ENCODE measurements around the gene ZNF678. TPM values are rescaled to one million over a fixed set of nuclear protein-coding genes. Genes with fewer than 3 reads are reported as not detected.
"Not testable (repeated sequence)": the region's sequence is repeated elsewhere in the genome, so short reads cannot be mapped to it uniquely, and the experiment has no call there.

The ZNF678 gene
- total and polyA plus RNA-seq, 2 experiments from 2014 or later = 0.86 to 1.7 TPM

DNA sequence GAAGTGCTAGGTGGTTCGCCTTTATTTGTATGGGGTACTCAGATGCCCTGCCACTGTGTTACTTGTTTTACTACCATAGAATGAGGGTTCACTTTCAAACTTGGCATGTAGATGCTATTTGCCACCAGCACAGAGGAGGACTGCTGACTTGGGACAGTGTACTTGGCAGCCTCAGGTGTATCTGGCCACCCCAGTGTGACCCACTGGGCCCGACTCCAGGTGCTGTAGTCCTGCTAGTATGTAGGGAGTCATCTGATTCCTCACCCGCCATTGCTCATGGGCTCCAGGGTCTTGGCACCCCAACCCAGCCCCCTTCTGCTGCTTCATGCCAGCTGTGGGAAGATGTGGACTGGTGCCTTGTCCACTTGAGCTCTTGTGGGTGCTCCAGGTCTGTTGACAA lies 40.0 kb downstream of the ZNF678 start:
- H3K9ac ChIP-seq = no peak overlapping the region
- H3K9me2 ChIP-seq (ENCODE audit: insufficient read depth) = no peaks in the 10 kb centered on the region
- no peaks in the 10 kb centered on the region for H3F3A ChIP-seq (ENCODE audit: insufficient read depth)
- in situ Hi-C loops (cut with MboI) = no loop called here
- H3K4me3 ChIP-seq = no peak overlapping the region
- no peaks in the 10 kb centered on the region for H3K36me3 ChIP-seq (ENCODE audit: low read depth)
- H3K27ac ChIP-seq = no peak overlapping the region
- TF ChIP-seq EZH2 (IDR thresholded peaks at IDR 0.05; ENCODE audit: insufficient read depth, poor library complexity, severe bottlenecking) (no peak), EZH2phosphoT487 (IDR thresholded peaks at IDR 0.05; ENCODE audit: insufficient read depth, low read depth) (no peak)
- DNase-seq = no peak
- 0 out of 2 replicates have a peak, but pooled peaks cover 5% of the 10 kb centered on the region for H3K79me2 ChIP-seq (ENCODE audit: insufficient read depth)
- H3K27me3 ChIP-seq (replicated peaks; ENCODE audit: insufficient read depth) = no peaks in the 10 kb centered on the region
- H3K4me2 ChIP-seq (ENCODE audit: unreplicated experiment) = no peak overlapping the region
- H3K4me1 ChIP-seq (ENCODE audit: insufficient read depth) = no peaks in the 10 kb centered on the region
- 85 to 96% methylated on average over 2 to 3 of the region's 3 CpGs for WGBS, 2 experiments (ENCODE audit: low coverage in 1 of 2, low lambda C conversion rate in 2 of 2, missing lambda C conversion rate in 2 of 2)
- no peaks in the 10 kb centered on the region for H4K20me1 ChIP-seq (ENCODE audit: insufficient read depth)
- no peak overlapping the region for H2AFZ ChIP-seq
- H3K9me3 ChIP-seq (ENCODE audit: low read depth) = no peaks in the 10 kb centered on the region

DNA sequence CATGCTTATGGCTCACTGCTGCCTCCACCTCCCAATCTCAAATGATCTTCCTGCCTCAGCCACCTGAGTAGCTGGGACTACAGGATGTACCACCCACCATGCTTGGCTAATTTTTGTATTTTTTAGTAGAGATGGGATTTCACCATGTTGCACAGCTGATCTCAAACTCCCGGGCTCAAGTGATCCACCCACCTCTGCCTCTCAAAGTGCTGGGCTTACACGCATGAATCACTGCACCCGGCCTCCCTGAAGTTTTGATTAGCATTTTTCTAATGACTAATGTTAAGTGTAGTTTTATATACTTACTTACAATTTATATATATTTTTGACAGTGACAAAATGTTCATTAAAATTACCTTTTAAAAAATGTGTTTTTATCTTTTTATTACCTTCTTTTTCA lies 41.1 kb downstream of the ZNF678 start:
- H3K27ac ChIP-seq = no peak overlapping the region
- no peaks in the 10 kb centered on the region for H3K9me3 ChIP-seq (ENCODE audit: low read depth)
- H3K79me2 ChIP-seq (ENCODE audit: insufficient read depth) = 0 out of 2 replicates have a peak, but pooled peaks cover 5% of the 10 kb centered on the region
- no peak overlapping the region for H3K4me2 ChIP-seq (ENCODE audit: unreplicated experiment)
- WGBS, 2 experiments (ENCODE audit: low coverage in 1 of 2, low lambda C conversion rate in 2 of 2, missing lambda C conversion rate in 2 of 2) = 97 to 98% methylated on average over 3 of the region's 3 CpGs
- no peaks in the 10 kb centered on the region for H3F3A ChIP-seq (ENCODE audit: insufficient read depth)
- DNase-seq = no peak
- H3K27me3 ChIP-seq (replicated peaks; ENCODE audit: insufficient read depth) = no peaks in the 10 kb centered on the region
- H3K9me2 ChIP-seq (ENCODE audit: insufficient read depth) = no peaks in the 10 kb centered on the region
- H4K20me1 ChIP-seq (ENCODE audit: insufficient read depth) = no peaks in the 10 kb centered on the region
- no peaks in the 10 kb centered on the region for H3K4me1 ChIP-seq (ENCODE audit: insufficient read depth)
- H3K36me3 ChIP-seq (ENCODE audit: low read depth) = no peaks in the 10 kb centered on the region
- no peak overlapping the region for H3K4me3 ChIP-seq
- in situ Hi-C loops (cut with MboI) = no loop called here
- TF ChIP-seq EZH2 (IDR thresholded peaks at IDR 0.05; ENCODE audit: insufficient read depth, poor library complexity, severe bottlenecking) = no peak
- no peak for TF ChIP-seq EZH2phosphoT487 (IDR thresholded peaks at IDR 0.05; ENCODE audit: insufficient read depth, low read depth)
- no peak overlapping the region for H2AFZ ChIP-seq
- no peak overlapping the region for H3K9ac ChIP-seq

DNA sequence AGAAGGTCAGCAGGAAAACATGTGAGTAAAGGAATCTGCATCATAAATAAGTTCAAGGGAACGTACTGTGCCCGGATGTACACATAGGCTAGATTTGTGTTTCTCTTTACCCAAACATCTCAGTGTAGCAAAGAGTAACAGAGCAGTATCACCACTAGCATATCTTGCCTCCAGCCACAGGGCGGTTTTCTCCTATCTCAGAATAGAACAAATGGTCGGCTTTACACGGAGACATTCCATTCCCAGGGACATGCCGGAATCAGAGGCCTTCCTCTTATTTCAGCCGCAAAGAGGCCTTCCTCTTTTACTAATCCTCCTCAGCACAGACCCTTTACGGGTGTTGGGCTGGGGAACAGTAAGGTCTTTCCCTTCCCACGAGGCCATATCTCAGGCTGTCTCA lies 42.9 kb downstream of the ZNF678 start:
- WGBS, 2 experiments (ENCODE audit: low coverage in 1 of 2, low lambda C conversion rate in 2 of 2, missing lambda C conversion rate in 2 of 2) = 89 to 91% methylated on average over 9 of the region's 9 CpGs

DNA sequence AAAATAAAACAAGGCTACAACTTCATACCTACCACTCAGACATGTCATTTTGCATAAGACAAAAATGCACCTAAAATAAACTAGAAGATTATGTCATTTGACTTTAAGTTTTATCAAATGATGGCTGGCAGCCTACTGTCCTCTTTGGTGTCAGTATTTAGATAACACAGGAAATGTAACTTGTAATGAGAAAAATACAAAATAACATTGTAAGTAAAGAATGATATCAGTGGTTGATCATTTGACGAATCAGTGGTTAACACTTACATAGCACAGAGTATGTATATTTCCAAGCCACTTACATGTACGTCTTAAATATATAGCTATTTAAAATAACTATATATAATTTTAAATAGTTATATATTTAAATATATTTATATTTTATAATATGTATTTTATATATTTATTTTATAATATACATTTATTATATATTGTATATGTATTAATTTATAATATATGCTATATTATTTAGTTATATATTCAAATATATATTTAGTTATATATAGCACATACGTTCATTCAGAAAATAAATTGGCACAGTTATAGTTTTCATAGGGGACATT lies 44.1 kb downstream of the ZNF678 start:
- WGBS, 2 experiments (ENCODE audit: low coverage in 1 of 2, low lambda C conversion rate in 2 of 2, missing lambda C conversion rate in 2 of 2) = 96 to 97% methylated on average over 3 of the region's 3 CpGs
- Histone ChIP-seq H3F3A (ENCODE audit: insufficient read depth) (no peaks in the 10 kb centered on the region), H3K4me3 (no peak overlapping the region), H2AFZ (no peak overlapping the region), H3K9me3 (ENCODE audit: low read depth) (no peaks in the 10 kb centered on the region), H3K36me3 (ENCODE audit: low read depth) (no peaks in the 10 kb centered on the region), H3K79me2 (ENCODE audit: insufficient read depth) (no peaks in the 10 kb centered on the region), H3K4me1 (ENCODE audit: insufficient read depth) (no peaks in the 10 kb centered on the region), H3K9me2 (ENCODE audit: insufficient read depth) (no peaks in the 10 kb centered on the region), H4K20me1 (ENCODE audit: insufficient read depth) (no peaks in the 10 kb centered on the region), H3K4me2 (ENCODE audit: unreplicated experiment) (no peak overlapping the region), H3K27me3 (replicated peaks; ENCODE audit: insufficient read depth) (no peaks in the 10 kb centered on the region), H3K27ac (no peak overlapping the region), H3K9ac (no peak overlapping the region)
- no peak for DNase-seq
- in situ Hi-C loops (cut with MboI) = no loop called here
- TF ChIP-seq EZH2phosphoT487 (IDR thresholded peaks at IDR 0.05; ENCODE audit: insufficient read depth, low read depth) (no peak), EZH2 (IDR thresholded peaks at IDR 0.05; ENCODE audit: insufficient read depth, poor library complexity, severe bottlenecking) (no peak)

More for the DNA sequence above, 42.9 kb downstream of the ZNF678 start:
- H3K27ac ChIP-seq; H3K4me1 ChIP-seq (ENCODE audit: insufficient read depth); DNase-seq; H3F3A ChIP-seq (ENCODE audit: insufficient read depth); H3K9me2 ChIP-seq (ENCODE audit: insufficient read depth); H3K27me3 ChIP-seq (replicated peaks; ENCODE audit: insufficient read depth); H2AFZ ChIP-seq; H3K9ac ChIP-seq; H3K9me3 ChIP-seq (ENCODE audit: low read depth); H3K36me3 ChIP-seq (ENCODE audit: low read depth); in situ Hi-C loops (cut with MboI); H3K4me3 ChIP-seq; H3K4me2 ChIP-seq (ENCODE audit: unreplicated experiment); H3K79me2 ChIP-seq (ENCODE audit: insufficient read depth); H4K20me1 ChIP-seq (ENCODE audit: insufficient read depth): not testable (repeated sequence)

DNA sequence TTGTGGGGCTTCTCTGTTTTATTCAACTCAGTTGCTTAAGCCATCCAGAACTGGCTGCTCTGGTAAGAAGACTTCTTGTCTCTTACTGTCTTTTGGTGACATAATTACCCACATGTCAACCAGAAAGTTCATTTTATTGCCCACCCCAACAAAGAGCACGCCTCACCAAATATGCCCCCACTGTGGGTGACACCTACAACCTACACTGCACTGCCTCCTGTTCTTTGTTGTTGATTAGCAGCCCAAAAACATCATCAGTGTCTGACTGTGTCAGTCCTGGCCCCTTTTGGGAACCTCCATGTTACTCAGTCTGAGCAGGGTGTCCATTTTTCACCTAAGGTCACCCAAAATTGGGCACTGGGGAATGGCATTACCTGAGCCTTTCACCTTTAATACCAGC lies 49.3 kb downstream of the ZNF678 start:
- in situ Hi-C loops (cut with MboI) = no loop called here
- 88 to 95% methylated on average over 1 of the region's 1 CpG for WGBS, 2 experiments (ENCODE audit: low coverage in 1 of 2, low lambda C conversion rate in 2 of 2, missing lambda C conversion rate in 2 of 2)

More for the DNA sequence above, 49.3 kb downstream of the ZNF678 start:
- Histone ChIP-seq H3K4me1 (ENCODE audit: insufficient read depth) (no peaks in the 10 kb centered on the region), H3K9me3 (ENCODE audit: low read depth) (no peaks in the 10 kb centered on the region), H3F3A (ENCODE audit: insufficient read depth) (no peaks in the 10 kb centered on the region), H4K20me1 (ENCODE audit: insufficient read depth) (no peaks in the 10 kb centered on the region), H3K36me3 (ENCODE audit: low read depth) (no peaks in the 10 kb centered on the region), H2AFZ (no peak overlapping the region), H3K27me3 (replicated peaks; ENCODE audit: insufficient read depth) (no peaks in the 10 kb centered on the region), H3K27ac (no peak overlapping the region), H3K4me3 (no peak overlapping the region), H3K9ac (no peak overlapping the region), H3K79me2 (ENCODE audit: insufficient read depth) (no peaks in the 10 kb centered on the region), H3K9me2 (ENCODE audit: insufficient read depth) (no peaks in the 10 kb centered on the region), H3K4me2 (ENCODE audit: unreplicated experiment) (no peak overlapping the region)
- TF ChIP-seq EZH2 (IDR thresholded peaks at IDR 0.05; ENCODE audit: insufficient read depth, poor library complexity, severe bottlenecking) (no peak), EZH2phosphoT487 (IDR thresholded peaks at IDR 0.05; ENCODE audit: insufficient read depth, low read depth) (no peak)
- DNase-seq = no peak

Measured in GM23248 (cell line).